ENCODE measurements around the gene PFKM. TPM values are rescaled to one million over a fixed set of nuclear protein-coding genes. Genes with fewer than 3 reads are reported as not detected.
A peak's percentile ranks its signal among the peaks of the same experiment; 100 is the strongest.

The PFKM gene
- total RNA-seq (100 to 1,000 TPM; 230 to 901 (median 521) TPM), polyA plus RNA-seq (100 to 1,000 TPM; 160 to 205 TPM)
- long read RNA-seq, donor 1, transcript PFKM-201 (23 exons, 3,078 nt) = minor isoform, 89 of 1,315 reads
- long read RNA-seq, donor 1, transcript PFKM-210 (22 exons, 2,867 nt) = major isoform, 425 of 1,315 reads
- long read RNA-seq, donor 1, transcript PFKM-203 (23 exons, 3,224 nt) = minor isoform, 403 of 1,315 reads
- long read RNA-seq, donor 1, transcript PFKM-222 (23 exons, 2,867 nt) = minor isoform, 5 of 1,315 reads
- long read RNA-seq, donor 1, partial matches to known transcripts = 307 of 1,315 reads
- long read RNA-seq, donor 1, other reads (novel, unspliced or antisense) = 82 of 1,315 reads
- long read RNA-seq, donor 2, transcript PFKM-203 (23 exons, 3,224 nt) = major isoform, 819 of 2,032 reads
- long read RNA-seq, donor 2, transcript PFKM-222 (23 exons, 2,867 nt) = minor isoform, 8 of 2,032 reads
- long read RNA-seq, donor 2, transcript PFKM-201 (23 exons, 3,078 nt) = minor isoform, 96 of 2,032 reads
- long read RNA-seq, donor 2, transcript PFKM-210 (22 exons, 2,867 nt) = minor isoform, 507 of 2,032 reads
- long read RNA-seq, donor 2, partial matches to known transcripts = 460 of 2,032 reads
- long read RNA-seq, donor 2, other reads (novel, unspliced or antisense) = 131 of 2,032 reads
- long read RNA-seq, donor 3, transcript PFKM-203 (23 exons, 3,224 nt) = major isoform, 184 of 432 reads
- long read RNA-seq, donor 3, transcript PFKM-210 (22 exons, 2,867 nt) = minor isoform, 118 of 432 reads
- long read RNA-seq, donor 3, transcript PFKM-201 (23 exons, 3,078 nt) = minor isoform, 12 of 432 reads
- long read RNA-seq, donor 3, partial matches to known transcripts = 91 of 432 reads
- long read RNA-seq, donor 3, other reads (novel, unspliced or antisense) = 23 of 432 reads

DNA sequence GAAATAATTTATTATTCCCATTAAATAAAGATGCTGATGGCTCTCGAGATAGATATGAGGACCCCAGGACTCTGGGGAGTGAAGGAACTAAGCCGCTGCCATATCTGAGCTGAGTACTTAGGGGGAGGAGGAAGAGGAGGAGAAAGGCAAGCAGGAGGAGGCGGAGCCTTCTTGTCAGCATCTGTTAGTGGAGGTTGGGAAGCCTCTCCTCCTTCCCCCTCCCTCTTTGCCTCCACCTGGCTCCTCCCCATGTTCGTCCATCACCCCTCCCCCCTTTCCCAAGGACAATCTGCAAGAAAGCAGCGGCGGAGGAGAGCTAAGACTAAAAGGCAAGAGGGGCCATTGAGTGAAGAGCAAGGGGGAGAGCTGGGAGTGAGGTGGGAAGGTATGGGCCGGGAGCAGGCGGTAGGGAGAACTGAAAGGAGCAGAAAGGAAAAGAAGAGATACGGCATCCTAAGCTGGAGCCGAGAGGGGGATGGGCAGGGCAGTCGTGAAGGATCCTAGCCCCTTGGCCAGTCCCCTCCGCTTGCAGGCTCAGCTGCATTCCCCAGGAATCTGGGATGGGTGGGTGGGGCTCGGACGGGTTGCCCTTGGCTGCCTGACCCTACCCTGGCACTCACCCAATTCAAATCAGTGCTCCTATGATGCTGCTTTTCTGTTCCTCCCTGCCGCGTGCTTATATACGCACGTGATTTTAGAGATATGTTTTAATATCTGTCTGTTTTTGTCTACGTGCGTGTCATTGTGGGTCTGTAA, at the start of gene PFKM:
Gene PFKM (plus strand): TSS at position 287 of the 756 bp plus-strand sequence. CDS start 3,411 bp downstream, outside the sequence.
- Histone ChIP-seq H3K4me3 (peak within 1 kb of the TSS; percentile 32 to 97 (median 68)), H3K27me3 (no peaks in the 10 kb centered on the region), H3K9me3 (no peaks in the 10 kb centered on the region), H3K36me3 (peaks cover 0 to 18% (median 10%) of the 10 kb centered on the region in 9 donors), H3K4me1 (peaks cover 0 to 31% (median 10%) of the 10 kb centered on the region in 12 donors), H3K27ac (peak within 1 kb of the TSS; percentile 20 to 95 (median 82))
- peak; percentile 95 to 98 (median 97) for ATAC-seq
- intact Hi-C loops (cut with DNase I) = loop anchor here in 2 of 10 donors (1.0 kb wide), 2 partner anchors 13 to 38 kb away; partner anchors contain the start of genes ASB8 (in 1 of the 2) and SENP1 (in 1 of the 2)
- TF ChIP-seq POLR2A (IDR thresholded peaks at IDR 0.05) = peak in 1 of 2 donors; percentile 56
- TF ChIP-seq, protein P1, sequence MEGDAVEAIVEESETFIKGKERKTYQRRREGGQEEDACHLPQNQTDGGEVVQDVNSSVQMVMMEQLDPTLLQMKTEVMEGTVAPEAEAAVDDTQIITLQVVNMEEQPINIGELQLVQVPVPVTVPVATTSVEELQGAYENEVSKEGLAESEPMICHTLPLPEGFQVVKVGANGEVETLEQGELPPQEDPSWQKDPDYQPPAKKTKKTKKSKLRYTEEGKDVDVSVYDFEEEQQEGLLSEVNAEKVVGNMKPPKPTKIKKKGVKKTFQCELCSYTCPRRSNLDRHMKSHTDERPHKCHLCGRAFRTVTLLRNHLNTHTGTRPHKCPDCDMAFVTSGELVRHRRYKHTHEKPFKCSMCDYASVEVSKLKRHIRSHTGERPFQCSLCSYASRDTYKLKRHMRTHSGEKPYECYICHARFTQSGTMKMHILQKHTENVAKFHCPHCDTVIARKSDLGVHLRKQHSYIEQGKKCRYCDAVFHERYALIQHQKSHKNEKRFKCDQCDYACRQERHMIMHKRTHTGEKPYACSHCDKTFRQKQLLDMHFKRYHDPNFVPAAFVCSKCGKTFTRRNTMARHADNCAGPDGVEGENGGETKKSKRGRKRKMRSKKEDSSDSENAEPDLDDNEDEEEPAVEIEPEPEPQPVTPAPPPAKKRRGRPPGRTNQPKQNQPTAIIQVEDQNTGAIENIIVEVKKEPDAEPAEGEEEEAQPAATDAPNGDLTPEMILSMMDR (IDR thresholded peaks at IDR 0.05) = no peak
- WGBS, 4 donors = 0 to 1% (median 0%) methylated on average over 20 of the region's 20 CpGs
- DNase-seq = peak; percentile 80 to 92 (median 88)

DNA sequence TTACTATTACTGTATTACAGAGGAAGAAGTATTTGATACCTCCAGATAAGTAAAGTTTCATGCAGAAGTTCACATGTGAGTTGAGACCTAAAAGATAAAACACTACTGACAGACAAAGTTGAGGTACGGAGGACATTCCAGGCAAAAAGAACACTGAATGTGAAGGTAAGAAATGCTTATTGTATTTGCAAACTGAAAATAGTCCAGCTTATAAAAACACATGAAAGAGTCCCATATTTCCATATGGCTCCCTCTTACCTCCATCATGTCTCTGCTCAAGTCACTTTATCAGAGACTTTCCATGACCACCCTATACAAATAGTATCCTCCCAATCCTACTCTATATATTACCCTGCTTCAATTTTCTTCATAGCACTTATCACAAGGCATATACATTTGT, 49.1 kb upstream of the PFKM start:
- H3K4me3 ChIP-seq = no peak overlapping the region
- H3K27me3 ChIP-seq = no peaks in the 10 kb centered on the region
- no peaks in the 10 kb centered on the region for H3K9me3 ChIP-seq
- no peak for TF ChIP-seq POLR2A (IDR thresholded peaks at IDR 0.05)
- TF ChIP-seq, protein P1 (IDR thresholded peaks at IDR 0.05) = no peak
- H3K27ac ChIP-seq = no peak overlapping the region
- WGBS, 4 donors = 94 to 100% (median 97%) methylated on average over 1 of the region's 1 CpG
- H3K36me3 ChIP-seq = peaks cover 3 to 100% (median 92%) of the 10 kb centered on the region in 9 donors
- no peak for ATAC-seq
- no peaks in the 10 kb centered on the region for H3K4me1 ChIP-seq
- intact Hi-C loops (cut with DNase I) = no loop called here
- no peak for DNase-seq

DNA sequence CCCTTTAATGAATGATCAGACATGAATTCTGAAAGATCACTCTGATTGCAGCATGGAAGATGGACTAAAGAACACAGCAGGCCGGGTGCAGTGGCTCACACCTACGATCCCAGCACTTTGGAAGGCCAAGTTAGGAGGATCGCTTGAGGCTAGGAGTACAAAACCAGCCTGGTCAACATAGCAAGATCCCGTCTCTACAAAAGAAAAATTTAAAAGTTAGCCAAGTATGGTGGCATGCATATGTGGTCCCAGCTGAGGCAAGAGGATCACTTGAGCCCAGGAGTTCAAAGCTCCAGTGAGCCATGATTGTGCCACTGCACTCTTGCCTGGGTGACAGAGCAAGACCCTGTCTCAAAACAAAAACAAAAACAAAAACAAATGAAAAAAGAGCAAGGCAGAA, 48.4 kb upstream of the PFKM start:
- no peak for TF ChIP-seq POLR2A (IDR thresholded peaks at IDR 0.05)
- TF ChIP-seq, protein P1 (IDR thresholded peaks at IDR 0.05) = no peak
- Histone ChIP-seq H3K9me3 (no peaks in the 10 kb centered on the region), H3K27ac (no peak overlapping the region), H3K4me3 (no peak overlapping the region), H3K27me3 (no peaks in the 10 kb centered on the region), H3K4me1 (peaks cover 0 to 3% (median 0%) of the 10 kb centered on the region in 12 donors), H3K36me3 (peaks cover 3 to 99% (median 85%) of the 10 kb centered on the region in 9 donors)
- DNase-seq (no peak), ATAC-seq (no peak)
- intact Hi-C loops (cut with DNase I) = no loop called here
- 93 to 99% (median 97%) methylated on average over 4 of the region's 4 CpGs for WGBS, 4 donors
